Fibroblast of peridontal ligament (primary cell): ENCODE data around the gene CLIC5.
"Not testable (repeated sequence)": the region's sequence is repeated elsewhere in the genome, so short reads cannot be mapped to it uniquely, and the experiment has no call there.

Experiments
- DNase-seq: peaks from one replicate; pipeline ENCODE4 v3.0.0-alpha.2; 2010; ENCODE audit errors: extremely low read depth

CLIC5 gene

DNA sequence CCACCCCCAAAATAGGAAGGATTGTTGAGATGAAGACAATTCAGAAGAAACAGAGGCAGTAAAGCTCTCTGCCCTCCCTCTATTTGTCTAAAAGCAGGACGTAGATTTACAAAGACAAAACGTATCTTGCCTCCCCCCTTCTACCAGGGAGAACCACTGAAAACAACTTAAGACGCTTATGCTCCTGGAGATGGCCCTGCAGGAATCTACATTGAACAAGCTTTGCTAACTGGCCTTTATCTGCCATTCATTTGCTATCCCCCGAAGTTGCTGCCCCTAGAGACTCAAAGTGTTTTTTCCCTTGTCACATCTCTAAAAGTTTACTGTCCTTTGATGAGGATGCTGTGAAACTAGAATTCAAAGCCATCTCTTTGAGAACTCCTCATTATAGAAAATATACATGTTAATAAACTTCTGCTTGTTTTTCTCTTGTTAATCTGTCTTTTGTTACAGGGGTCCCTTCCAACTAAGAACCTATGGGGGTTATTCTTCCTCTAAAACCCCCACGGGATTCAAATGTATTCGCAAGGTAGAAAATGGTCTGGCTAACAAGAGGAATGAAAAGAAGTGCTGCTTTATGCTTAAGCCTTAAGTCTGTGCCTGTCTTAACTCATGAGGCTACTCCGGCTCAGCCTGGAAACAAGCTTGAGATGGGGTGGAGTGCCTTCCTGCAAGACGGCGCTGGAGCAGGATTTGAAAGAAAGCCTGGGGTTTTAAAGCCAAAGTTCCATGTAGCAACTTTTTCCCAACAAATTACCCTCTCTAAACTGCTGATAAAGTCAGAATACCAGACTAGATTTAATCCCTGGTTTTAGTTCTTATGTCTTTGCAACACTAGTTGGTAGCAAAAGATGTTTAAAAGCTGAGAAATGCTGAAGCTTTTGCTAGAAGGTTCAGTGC lies 88.0 kb downstream of the CLIC5 start:
- no peak for DNase-seq

DNA sequence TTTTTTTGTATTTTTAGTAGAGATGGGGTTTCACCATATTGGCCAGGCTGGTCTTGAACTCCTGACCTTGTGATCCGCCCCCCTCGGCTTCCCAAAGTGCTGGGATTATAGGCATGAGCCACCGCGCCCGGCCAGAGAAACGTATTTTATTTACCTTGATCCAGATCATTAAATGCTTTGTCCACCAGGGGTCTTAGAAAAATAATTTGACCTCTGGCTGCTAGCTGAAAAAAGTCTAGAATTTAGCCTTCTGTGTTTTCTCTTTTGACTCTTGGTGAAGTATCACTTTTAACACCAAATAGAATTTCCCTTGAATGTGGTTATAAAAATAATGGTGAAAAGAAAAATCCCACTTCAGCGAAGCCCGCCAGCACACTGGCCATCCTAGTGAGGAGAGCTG lies 89.2 kb downstream of the CLIC5 start:
- not testable (repeated sequence) for DNase-seq

GRCh38 chr6:45924763-45925342 lies 90.8 kb downstream of the CLIC5 start:
- no peak for DNase-seq

DNA sequence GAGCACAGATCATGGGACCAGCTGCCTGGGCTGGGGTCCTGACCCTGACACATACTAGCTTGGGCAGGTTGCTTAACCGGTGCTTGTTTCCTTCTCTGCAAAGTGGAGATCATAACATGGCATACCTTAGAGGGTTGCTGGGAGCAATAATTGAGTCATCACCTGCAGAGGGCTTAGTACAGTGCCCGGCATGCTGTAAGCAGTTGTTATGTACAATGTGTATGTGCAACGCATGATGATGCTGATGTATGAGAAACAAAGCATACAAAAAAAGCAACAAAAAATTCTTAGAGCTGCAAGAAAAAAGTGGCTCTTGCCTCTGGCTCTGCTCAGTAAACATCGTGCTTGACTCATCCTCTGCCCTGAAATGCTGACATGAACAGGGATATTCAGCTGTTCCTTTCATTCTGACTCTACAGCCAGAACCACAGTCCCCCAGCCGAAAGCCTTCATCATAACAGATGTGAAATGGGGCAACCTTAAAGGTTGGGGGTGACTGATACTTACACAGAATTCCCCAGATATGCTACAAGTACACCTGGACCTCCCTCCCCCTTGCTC lies 91.7 kb downstream of the CLIC5 start:
- peak; percentile 85 for DNase-seq

GRCh38 chr6:45922728-45923351 lies 92.8 kb downstream of the CLIC5 start:
- DNase-seq: peak; percentile 88

DNA sequence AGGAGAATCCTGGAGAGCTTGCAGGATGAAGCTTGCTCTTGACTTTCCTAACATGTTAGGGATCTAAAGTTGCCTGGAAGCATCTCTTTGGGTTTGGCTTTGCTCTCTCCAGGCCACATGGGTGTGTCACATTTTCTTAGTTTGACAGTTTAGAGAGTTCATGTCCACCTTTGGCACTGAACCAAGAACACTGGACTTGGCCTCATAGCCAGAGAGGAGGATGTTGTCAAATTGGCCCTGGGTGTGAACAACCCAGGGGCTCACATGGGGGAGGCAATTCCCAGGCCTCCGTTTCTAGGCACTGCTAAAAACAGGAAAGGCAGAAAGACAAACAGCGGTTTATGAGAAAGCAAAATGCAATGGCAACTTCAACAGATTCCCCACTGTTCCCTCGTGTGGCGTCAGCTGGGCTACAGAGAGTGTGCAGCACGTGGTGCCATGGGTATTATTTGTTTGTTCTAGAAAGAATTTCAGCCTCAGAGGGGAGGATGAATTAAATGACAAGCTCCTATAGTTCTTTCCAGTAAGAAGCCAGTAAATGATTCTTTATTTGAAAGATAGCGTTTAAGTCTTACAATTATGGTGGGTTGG lies 93.9 kb downstream of the CLIC5 start:
- no peak for DNase-seq

DNA sequence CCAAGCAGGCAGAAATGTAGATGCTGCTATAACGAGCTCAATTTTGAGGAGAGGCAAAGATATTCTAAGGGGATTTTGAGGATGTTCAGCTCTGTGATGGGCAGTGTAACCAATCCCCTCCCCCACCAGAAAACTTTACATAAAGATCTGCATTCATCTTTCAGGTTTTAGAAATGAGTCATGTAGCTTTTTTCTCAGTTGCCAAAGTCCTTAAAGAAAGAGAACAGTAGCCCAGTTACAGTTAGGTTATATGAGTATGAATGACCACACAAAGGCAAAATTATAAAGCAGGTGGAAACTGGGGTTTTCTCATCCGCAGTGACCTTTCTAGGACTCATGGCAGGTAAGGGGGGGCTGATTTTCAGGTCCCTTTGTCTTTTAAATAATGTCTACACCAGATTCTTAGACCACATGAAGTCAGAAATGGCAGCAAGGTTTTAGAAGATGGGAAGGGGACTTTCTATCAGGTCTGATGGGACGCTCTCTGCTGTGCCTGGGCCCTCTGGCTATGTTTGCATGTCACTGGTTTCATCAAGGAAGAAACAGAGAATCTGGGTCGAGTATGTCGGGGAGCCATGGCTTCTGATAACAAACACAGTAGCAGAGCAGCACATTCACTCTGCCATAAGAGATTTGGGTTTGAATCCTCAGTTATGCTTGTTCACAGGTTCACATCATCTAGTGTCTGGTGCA lies 94.7 kb downstream of the CLIC5 start:
- DNase-seq: no peak

- no peak for DNase-seq
Observed at GRCh38 chr6:45917439-45917838, 98.2 kb downstream of the CLIC5 start.

GRCh38 chr6:45916692-45917091 lies 99.0 kb downstream of the CLIC5 start:
- no peak for DNase-seq

DNA sequence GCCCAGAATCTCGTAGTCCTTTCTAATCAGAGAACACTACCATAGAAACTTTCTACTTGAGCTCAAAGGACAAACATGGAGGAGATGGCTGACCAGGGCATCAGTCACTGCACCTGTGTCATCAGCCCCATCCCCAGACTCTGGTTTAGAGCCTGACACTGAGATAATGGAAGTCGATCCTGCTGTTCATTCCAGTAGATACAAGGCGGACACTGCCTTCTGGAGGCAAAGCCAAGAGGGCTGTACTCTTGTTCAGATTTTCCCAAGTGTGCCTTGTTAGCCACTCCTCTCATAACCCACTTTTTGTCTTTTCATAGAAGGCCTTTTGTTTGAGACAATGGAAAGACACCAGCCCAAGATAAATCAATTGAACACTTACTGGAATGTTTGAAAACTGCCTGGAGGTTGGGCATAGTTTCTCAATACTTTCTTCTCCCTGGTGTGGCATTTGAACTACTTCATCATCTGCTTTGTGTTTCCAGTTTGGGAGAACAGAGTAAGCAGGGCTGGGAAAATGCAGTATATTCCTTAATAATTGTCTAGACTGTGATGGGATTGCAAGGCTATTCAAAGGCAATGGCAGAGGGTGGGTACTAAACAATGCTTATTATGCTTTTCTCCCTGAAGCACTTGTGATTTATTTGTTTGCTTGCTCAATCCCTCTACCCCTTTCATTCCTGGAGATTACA lies 99.7 kb downstream of the CLIC5 start:
- DNase-seq: no peak

GRCh38 chr6:45911691-45912090 lies 104.0 kb downstream of the CLIC5 start:
- DNase-seq: no peak

DNA sequence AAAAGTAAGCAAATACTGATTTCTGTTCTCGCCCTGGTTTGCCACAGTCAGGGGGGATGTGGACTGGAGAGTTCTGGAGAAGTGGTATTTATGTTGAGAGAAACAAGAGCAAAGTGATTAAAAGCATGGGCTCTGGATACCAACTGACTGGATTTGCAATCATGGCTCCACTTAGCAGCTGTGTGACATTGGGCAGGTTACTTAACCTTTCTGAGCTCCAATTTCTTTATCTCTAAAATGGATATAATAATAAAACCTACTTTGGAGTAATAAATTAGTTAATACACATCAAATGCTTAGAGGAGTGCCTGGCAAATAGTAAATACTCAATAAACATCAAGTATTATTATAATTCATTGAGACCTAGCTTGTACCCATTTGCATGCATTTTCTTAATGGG lies 111.7 kb downstream of the CLIC5 start:
- no peak for DNase-seq

GRCh38 chr6:45902984-45903383 lies 112.7 kb downstream of the CLIC5 start:
- DNase-seq: no peak

DNA sequence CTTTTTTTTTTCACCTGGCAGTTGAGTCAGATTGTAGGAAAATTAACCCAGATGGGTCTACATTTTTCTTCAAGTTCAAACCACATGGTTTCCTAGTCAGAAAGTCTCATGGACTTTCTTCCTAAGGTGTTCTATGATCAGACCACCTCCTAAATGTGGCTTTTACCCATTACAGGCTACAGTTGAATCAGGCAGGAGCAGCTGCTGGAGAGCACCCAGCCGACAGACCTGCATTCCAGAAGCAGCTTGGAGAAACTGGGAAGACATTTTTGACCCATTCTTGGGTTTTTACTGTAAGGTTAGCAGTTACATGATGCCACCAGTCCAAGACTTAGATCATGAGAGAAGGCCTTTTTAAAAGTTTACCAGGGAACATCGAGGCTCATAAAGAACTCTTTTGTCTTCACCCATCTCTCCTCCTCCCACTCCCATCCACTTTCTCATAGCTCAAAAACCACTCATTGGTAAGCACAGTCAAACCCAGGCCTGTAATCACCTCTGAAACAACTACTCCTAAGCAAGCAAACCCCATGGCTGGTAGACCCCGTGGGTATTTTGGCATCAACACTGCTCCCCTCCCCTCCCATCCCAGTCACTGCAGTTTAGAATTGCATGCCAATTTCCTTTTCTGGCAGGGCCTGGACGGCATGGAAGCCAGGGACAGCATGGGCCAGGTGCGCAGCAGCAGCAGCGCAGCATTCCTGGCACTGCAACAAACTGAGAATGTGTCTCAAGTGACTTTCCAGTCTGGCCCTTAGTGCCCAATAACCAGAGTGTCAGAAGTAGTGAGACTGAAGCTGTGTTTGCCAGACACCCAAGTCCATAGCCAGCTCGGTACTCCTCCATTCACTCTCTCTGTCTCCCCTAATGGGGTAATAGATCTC lies 113.7 kb downstream of the CLIC5 start:
- no peak for DNase-seq

DNA sequence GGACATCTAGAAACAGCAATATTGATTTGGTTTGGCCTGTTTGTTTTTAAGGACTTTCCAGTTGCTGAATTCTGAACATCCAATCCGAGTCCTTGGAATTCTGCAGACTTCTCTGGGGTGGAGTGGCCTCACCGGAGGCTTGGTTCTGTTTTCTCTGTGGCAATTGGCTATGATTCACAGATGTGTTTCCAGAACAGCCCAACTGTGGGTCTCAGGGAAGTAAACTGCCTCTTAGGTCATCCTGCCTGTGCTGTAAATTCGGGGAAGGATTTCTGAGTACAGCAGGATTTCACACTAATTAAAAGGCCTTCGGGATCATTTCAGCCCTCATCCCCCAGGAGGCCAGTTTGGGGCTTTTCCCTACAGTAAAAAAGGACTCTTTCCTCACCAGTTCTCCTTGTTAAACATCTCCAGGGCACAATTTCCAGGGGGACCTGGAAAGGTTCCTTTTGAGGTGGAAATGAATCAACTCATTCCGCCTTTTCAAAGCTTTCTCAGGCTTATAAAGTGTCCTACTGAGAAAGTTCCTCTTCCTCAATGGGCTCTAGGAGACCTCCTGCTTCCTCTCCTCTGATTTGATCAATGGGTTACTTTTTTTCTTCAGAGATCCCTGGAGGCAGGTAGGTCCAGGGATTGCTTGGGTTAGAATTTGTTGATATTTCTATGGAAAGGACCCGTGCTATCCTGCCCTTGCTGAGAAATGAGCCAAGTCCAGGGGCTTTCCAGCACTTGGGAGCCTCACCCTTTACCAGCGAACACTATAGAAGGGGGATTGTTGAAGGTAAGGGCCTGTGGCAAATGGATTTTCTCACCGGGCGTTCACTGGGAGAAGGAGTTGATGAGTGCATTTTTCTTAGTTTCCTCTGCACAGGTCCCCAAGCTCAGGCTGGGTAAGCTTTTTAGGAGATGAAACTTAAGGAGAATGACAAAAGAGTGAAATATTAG lies 114.6 kb downstream of the CLIC5 start:
- DNase-seq: peak; percentile 86

DNA sequence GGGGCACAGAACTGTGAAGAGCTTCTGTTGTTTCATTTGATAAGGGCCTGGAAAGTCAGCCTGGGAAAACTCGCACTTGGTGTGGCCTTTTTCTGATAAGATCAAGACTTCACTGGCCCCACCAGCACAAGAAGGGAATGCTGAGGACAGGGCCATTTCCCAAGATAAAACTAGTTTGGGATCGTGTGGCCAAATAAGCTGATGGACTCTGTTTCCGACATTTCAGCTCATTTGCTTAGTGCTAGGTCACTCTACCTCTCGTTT lies 116.0 kb downstream of the CLIC5 start:
- DNase-seq: no peak

DNA sequence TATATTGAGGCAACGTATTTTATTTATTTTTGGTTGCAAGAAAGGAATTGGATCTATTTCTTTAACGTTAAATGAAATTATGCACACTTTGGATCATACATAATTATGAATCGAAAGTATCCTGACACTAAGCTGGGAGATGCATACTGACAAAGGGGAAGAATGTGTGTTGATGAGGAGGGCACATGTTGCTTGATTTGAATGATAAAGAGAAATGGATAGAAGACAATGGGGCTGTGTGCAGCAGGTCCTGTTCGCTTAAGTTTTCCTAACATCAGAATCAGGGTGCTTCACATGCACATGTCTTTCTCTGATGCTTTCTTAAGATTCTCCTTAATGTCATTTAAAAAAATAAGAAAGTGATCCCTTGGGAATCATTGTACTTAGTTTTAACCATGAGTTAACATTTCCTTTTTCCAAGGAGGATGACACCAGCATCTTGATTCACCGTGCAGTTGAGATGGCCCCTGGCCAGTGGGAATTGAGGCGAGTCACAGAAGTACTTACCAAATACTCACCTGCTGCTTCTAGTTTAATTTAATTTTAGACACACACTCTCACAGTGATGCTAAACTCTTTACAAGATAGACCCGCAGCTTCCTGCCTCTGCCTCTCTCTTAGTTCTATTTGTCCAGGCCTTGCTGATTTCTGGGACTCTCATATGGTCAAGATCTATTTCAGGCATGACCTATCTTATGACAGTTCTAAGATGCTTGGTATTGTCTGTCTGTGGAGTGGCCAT lies 116.5 kb downstream of the CLIC5 start:
- DNase-seq: no peak

- peak; percentile 96 for DNase-seq
Observed at GRCh38 chr6:45896783-45897441, 118.7 kb downstream of the CLIC5 start.
